GM19468 (cell line): ENCODE measurements around the gene LARP7.
"Not testable (repeated sequence)": the region's sequence is repeated elsewhere in the genome, so short reads cannot be mapped to it uniquely, and the experiment has no call there.

ENCODE experiments used
- ATAC-seq: cut with Tn5 transposase; IDR thresholded peaks from one replicate; pipeline ENCODE4 v1.9.1; 2021; ENCODE audit warnings: mild to moderate bottlenecking, moderate library complexity, moderate number of reproducible peaks; ENCODE audit not compliant: unreplicated experiment; ENCODE audit errors: extremely low read depth

LARP7 gene

DNA sequence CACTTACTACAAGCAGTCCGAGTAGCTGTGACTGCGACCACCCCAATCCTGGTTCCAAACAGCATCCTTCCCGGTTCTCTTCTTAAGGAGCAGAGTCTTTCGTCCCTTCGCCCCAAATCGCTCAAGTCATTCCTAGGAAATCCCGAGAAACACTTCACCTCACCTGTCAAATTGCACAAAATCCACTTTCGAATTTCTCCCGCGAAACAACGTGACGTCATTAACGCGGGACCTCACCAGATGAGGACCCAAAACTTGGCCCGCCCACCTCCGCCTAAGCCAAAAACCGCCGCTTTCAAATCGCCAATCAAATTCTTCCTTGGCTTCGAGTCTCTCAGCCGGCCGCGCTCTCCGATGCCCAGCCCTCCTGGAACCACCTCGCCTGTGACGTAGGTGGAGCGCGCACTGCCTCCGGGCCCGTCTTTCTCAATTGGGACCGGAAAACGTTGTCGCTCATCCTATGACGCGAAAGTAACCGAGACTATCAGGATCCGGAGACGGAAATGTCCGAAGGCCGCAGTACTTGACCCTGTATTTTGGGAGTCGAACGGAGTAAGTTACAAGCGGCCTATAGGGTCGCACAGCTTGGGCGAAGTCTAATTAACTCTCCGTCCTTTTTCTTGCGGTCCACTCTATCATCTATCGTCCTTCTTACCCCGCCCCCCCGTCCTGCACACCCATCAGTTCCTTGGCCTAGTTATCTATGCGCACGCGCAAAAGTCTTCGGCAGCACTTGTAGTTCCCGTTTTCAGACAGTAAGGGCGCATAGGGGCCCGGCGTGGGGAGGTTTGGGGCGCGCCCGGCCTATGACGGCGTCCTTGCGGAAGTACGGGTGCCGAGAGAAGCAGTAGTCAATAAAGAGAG is at the start of gene LARP7, which contains the start of gene ZGRF1:
Gene LARP7, plus strand, starts transcription at position 456 of the 864 bp plus-strand sequence. CDS start 7,527 bp downstream, outside the sequence.
Gene ZGRF1, minus strand, starts transcription at position 222 of the 864 bp plus-strand sequence. CDS start 3,733 bp downstream, outside the sequence.
- ATAC-seq, result peak; percentile 84

GRCh38 chr4:112589206-112589605 is 47.7 kb upstream of the LARP7 start:
- ATAC-seq, result no peak

DNA sequence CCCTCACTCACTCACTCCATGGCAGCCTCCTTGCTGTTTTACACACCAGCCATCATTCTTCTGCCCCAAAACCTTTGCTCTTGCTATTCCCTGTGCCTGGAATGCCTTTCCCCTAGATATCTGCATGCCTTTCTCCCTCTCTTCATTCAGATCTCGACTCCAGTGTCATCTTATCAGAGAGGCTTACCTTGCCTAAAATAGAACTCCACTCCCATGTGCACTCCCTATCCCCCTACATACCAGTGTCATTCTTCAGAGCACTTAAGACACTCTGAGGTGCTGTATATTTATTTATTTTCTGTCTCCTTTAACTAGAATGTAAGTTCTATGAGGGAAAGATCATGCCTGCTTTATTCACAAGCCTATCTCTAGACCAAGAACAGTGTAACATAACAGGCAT is 45.4 kb upstream of the LARP7 start:
- ATAC-seq, result no peak

DNA sequence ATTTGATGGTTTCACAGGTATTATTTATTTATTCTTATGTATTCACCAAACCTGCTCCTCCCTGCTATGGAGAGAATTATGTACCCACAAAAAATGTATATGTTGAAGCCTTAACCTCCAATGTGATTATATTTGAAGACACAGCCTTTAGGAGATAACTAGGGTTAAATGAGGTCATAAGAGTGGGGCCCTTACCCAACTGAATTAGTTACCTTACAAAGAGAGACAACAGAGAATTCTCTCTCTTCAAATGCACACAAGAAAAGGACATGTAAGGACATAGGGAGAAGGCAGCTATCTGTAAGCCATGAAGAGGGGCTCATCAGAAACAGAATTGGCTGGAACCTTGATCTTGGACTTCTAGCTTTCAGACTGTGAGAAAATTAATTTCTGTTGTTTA is 44.2 kb upstream of the LARP7 start:
- no peak for ATAC-seq

GRCh38 chr4:112593438-112594133 is 43.4 kb upstream of the LARP7 start:
- ATAC-seq, result peak; percentile 35

GRCh38 chr4:112594993-112595392 is 42.0 kb upstream of the LARP7 start:
- no peak for ATAC-seq

- ATAC-seq, result no peak
Measured at GRCh38 chr4:112604589-112604988, 32.4 kb upstream of the LARP7 start.

- not testable (repeated sequence) for ATAC-seq
Measured at GRCh38 chr4:112612814-112613213, 24.1 kb upstream of the LARP7 start.

DNA sequence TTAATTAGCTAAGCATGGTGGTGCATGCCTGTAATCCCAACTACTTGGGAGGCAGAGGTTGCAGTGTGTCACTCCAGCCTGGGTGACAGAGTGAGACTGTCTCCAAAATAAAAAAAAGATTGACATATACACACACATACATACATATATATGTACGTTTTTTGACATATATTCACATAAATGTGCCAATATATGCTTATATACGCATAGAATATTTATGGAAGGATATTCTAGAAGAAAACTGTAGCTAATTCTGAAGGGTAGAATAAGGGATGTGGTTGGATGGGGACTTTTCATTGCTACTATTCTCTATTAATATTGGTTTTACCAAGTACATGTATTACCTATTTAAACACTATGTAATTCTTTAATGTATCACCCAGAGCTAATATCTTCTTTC is 20.0 kb upstream of the LARP7 start:
- no peak for ATAC-seq

- ATAC-seq, result no peak
Measured at GRCh38 chr4:112626228-112626627, 10.7 kb upstream of the LARP7 start.

DNA sequence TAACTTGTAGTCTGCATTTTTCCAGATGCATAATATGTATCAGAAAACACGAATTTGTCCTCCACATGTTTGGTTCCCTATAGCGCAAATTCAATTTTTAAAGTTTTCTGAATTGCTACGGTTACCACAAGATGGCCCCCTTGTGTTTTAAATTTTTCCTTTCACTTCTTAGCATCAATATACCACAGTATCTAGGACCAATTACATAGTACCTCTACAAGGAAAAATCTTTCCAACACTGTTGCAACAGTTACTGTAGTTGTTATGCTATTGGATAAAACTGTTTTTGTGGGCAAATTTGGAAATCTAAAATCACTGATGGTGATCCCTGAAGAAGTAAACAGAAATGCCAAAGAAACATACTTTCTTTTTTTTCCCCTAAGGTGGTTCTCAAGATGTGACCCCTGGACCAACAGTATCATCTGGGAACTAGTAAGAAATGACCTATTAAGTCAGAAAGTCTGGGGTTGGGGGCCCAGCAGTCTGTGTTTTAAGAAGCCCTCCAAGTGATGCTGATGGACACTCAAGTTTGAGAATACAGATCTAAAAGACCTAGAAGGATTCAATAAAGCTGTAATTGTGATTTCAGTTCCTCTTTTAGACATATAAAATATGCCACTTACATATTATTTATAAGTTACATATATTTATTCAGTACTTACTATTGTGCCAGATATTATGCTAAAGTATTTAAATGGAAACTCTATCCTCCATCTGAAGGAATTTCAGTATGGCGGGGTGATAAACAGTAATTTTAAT is 3.3 kb upstream of the LARP7 start:
- ATAC-seq, result no peak

DNA sequence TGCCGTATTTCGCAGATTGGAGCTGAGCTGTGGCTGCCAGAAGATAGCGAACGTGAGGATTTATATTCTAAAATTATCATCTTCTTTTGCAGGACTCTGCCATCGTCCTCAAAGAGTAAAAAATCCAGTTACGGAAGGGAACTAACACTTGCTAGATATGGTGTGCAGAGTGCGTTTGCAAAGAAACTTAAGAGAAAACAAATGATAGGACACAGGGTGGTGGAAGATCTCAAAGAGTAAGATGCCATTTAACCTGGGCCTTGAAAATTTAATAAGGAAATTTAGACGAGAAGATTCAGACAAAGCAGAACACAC is 566 bp downstream of the LARP7 start:
- ATAC-seq, result no peak

DNA sequence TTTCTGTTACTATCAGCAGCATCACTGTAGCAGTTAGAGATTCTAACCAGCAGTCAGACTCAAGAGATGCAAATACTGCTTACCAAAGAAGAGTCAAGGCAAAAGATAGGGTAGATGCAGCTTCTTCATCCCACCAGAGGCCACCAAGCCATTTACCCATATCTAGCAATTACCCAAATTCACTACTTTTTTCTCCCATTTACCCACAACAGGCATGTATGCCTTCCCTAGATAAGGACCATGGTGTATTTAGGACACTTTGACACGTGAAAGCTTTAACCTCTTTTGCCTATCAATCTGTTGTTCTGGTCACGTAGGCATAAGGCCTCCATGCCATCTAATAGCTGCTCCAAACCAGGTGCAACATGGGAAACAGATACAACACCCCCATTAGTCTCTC is 5.6 kb downstream of the LARP7 start:
- no peak for ATAC-seq

GRCh38 chr4:112644595-112645535 is 7.9 kb downstream of the LARP7 start:
- ATAC-seq, result not testable (repeated sequence)

DNA sequence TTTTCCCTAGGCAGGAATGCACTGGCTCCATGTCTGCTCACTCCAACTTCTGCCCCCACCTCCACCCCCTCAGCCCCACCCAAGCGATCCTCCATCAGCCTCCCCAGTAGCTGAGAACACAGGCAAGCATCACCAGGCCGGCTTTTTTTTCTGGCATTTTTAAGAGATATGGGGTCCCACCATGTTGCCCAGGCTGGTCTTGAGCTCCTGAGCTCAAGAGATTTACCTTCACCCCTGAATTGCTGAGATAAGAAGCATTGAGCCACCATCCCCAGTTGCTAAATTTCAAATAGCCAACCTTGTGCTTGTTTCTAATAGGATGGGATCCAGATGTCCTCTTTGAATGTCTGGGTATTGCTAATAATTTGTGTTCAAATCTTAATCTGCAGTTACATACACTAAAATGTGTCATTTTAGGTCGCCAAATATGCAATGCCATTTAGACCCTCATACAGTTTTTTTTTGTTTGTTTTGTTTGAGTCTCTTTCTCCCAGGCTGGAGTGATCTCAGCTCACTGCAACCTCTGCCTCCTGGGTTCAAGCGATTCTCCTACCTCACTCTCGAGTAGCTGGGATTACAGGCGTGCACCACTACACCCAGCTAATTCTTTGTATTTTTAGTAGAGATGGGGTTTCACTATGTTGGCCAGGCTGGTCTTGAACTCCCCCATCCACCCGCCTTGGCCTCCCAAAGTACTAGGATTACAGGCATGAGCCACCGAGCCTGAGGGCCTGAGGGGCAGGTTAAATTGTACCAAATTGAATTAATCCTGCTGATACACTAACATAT is 8.8 kb downstream of the LARP7 start:
- no peak for ATAC-seq

DNA sequence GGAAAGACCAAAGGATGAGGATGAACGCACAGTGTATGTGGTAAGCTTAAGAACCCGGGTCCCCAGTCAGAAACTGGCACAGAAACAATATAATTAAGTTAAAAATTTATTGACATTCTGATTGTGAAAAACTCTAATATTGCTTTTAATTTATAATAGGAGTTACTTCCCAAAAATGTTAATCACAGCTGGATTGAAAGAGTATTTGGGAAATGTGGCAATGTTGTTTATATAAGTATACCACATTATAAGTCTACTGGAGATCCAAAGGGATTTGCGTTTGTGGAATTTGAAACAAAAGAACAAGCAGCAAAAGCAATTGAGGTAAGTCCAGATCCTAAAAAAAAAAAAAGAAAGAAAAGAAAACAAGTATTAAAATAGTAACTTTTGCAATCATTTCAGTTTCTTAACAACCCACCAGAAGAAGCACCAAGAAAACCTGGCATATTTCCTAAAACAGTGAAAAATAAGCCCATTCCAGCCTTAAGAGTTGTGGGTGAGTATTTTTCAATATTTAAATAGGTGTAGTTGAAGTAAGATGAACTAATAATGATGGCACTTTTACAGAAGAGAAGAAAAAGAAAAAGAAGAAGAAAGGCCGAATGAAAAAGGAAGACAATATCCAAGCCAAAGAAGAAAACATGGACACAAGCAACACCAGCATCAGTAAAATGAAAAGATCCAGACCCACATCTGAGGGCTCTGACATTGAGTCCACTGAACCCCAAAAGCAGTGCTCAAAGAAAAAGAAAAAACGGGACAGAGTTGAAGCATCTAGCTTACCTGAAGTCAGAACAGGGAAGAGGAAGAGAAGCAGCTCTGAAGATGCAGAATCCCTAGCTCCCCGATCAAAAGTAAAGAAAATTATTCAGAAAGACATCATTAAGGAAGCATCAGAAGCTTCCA is 9.9 kb downstream of the LARP7 start:
- ATAC-seq, result no peak

DNA sequence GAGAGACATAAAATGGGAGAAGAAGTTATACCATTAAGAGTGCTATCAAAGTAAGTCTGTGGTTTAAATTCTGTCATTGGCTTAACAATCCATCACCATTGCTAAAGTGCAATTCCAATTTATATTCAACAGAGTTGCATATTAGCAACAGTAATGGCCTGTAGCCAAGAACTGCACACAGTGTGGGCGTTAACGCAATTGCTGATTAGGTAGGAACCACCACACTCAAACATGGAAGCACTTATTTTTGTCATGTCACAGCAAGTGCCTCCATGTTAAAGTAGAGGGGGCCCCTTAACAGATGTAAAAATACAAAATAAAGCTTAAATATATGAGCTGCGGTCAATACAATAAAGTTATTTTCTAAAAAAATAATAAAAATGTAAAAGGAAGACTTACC is 10.8 kb downstream of the LARP7 start:
- ATAC-seq, result no peak
